Islet of Langerhans (tissue), 1 donor: ENCODE results near the gene WDFY4.

Experiments used
- FAIRE-seq: peaks from one replicate; lab custom pipeline; 2011; peaks lifted over from hg19 to GRCh38; lab: Jason Lieb, UNC

Gene WDFY4

GRCh38 chr10:49025347-49025983 lies 340.8 kb downstream of the WDFY4 start:
- FAIRE-seq, result no peak

DNA sequence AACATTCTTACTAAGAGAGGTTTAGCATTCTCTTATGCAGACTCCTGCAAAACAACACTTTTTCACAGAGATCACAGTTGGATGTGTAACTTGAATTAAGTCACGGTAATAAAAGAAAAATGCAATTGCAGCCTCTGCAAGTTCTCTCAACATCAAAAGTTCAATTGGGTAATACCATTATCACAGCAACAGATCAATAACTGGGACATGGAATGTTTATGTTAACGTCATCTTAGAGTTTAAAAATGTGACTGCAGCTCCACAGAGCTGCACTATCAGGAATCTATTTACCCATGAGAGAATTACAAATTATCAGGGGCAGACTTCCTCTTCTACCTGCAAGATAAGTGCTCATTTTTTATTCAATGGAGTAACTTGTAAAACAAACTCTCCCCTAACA lies 344.0 kb downstream of the WDFY4 start:
- no peak for FAIRE-seq

- FAIRE-seq, result no peak
These were observed 345.0 kb downstream of the WDFY4 start for GRCh38 chr10:49029666-49030065.
